ENCODE results near the gene OSBPL7. TPM values are rescaled to one million over a fixed set of nuclear protein-coding genes. Genes with fewer than 3 reads are reported as not detected.

OSBPL7 gene
- total and polyA plus RNA-seq, 2 of the 8 experiments (the other 6 are each of a cell fraction or from before 2014, with no cell fraction given), result 7.2 to 8.9 TPM

- Histone ChIP-seq H3K4me3 (ENCODE audit: extremely low read depth in 1 of 4, insufficient read depth in 2 of 4, low read depth in 3 of 4, low read length in 4 of 4) (no peak overlapping the region), H3K9me3 (ENCODE audit: insufficient read depth in 2 of 2, low read depth in 1 of 2, low read length in 1 of 2) (no peaks in the 10 kb centered on the region), H3K36me3 (ENCODE audit: control insufficient read depth in 2 of 4, insufficient read depth in 4 of 4, low read length in 3 of 4) (no peaks in the 10 kb centered on the region), H3K23ac (ENCODE audit: insufficient read length) (no peak overlapping the region), H3K14ac (ENCODE audit: insufficient read length) (no peak overlapping the region), H3K4me2 (ENCODE audit: insufficient read depth in 1 of 2, low read depth in 2 of 2, low read length in 2 of 2) (no peak overlapping the region), H2BK15ac (ENCODE audit: low read length) (no peak overlapping the region), H3K79me1 (ENCODE audit: low read depth, low read length) (no peaks in the 10 kb centered on the region), H2AK5ac (ENCODE audit: low read depth, low read length) (no peak overlapping the region), H2BK12ac (ENCODE audit: low read depth, low read length) (no peak overlapping the region), H2BK20ac (ENCODE audit: low read length) (no peak overlapping the region), H3K4ac (replicated peaks; ENCODE audit: insufficient read length, low read depth, low read length) (no peak overlapping the region), H2AFZ (ENCODE audit: low read length) (no peak overlapping the region), H2BK5ac (ENCODE audit: low read depth, low read length) (no peak overlapping the region), H4K8ac (ENCODE audit: extremely low read depth, insufficient read depth, low read length) (no peak overlapping the region; the same call in none of the 2 replicates), H2BK120ac (replicated peaks; ENCODE audit: low read depth, low read length) (no peak overlapping the region), H3K23me2 (ENCODE audit: low read depth, low read length) (no peaks in the 10 kb centered on the region), H4K5ac (ENCODE audit: insufficient read length, low read depth, low read length) (no peak overlapping the region), H3K27ac (ENCODE audit: low read depth, low read length) (no peak overlapping the region), H4K20me1 (replicated peaks in 1 of 2; ENCODE audit: control insufficient read depth in 1 of 2, insufficient read depth in 2 of 2, low read length in 2 of 2) (no peaks in the 10 kb centered on the region), H4K91ac (replicated peaks; ENCODE audit: insufficient read length, low read length) (no peak overlapping the region), H3K18ac (ENCODE audit: extremely low read depth, low read length) (no peak overlapping the region), H3K79me2 (ENCODE audit: control insufficient read depth in 1 of 2, insufficient read depth in 2 of 2, low read length in 2 of 2) (no peaks in the 10 kb centered on the region), H3K27me3 (replicated peaks in 1 of 4; ENCODE audit: control insufficient read depth in 3 of 4, extremely low read depth in 1 of 4, insufficient read depth in 3 of 4, low read length in 3 of 4) (peaks cover 0 to 4% (median 2%) of the 10 kb centered on the region in 4 experiments; a peak in 3 of 7 replicates), H3K4me1 (replicated peaks in 1 of 4; ENCODE audit: control insufficient read depth in 3 of 4, insufficient read depth in 4 of 4, low read length in 3 of 4) (peaks cover under 1 to 4% (median 2%) of the 10 kb centered on the region in 4 experiments; a peak in 5 of 7 replicates), H3K56ac (replicated peaks; ENCODE audit: insufficient read length, low read depth, low read length) (no peak overlapping the region), H3K9ac (replicated peaks in 1 of 4; ENCODE audit: extremely low read depth in 1 of 4, low read depth in 3 of 4, low read length in 3 of 4) (no peak overlapping the region)
- WGBS, 2 experiments (ENCODE audit: extremely low coverage in 1 of 2, insufficient coverage in 1 of 2, insufficient read length in 1 of 2, insufficient replicate concordance in 2 of 2, low coverage in 1 of 2, low lambda C conversion rate in 2 of 2, missing lambda C conversion rate in 1 of 2), result 85% methylated on average over 6 of the region's 7 CpGs; no CpG with 5 or more reads in 1 of the 2 experiments
- TF ChIP-seq CBX5 (IDR thresholded peaks at IDR 0.05; ENCODE audit: low read depth, low read length) (no peak), SIN3A (conservative IDR thresholded peaks at IDR 0.05 in 1 of 2, IDR thresholded peaks at IDR 0.05 in 1 of 2; ENCODE audit: low read depth in 1 of 2, low read length in 2 of 2) (no peak), KDM1A (IDR thresholded peaks at IDR 0.05; ENCODE audit: borderline replicate concordance, low read length) (no peak), RFX5 (IDR thresholded peaks at IDR 0.05; ENCODE audit: borderline replicate concordance, low read depth, low read length) (no peak), KDM4A (IDR thresholded peaks at IDR 0.05; ENCODE audit: low read depth, low read length, severe bottlenecking) (no peak), TEAD4 (IDR thresholded peaks at IDR 0.05; ENCODE audit: low read depth, low read length) (no peak), CHD2 (IDR thresholded peaks at IDR 0.05; ENCODE audit: low read length) (no peak), BRCA1 (IDR thresholded peaks at IDR 0.05; ENCODE audit: low read depth, low read length) (no peak), HDAC2 (IDR thresholded peaks at IDR 0.05; ENCODE audit: borderline replicate concordance in 1 of 2, low read depth in 2 of 2, low read length in 2 of 2) (no peak), CTCF (IDR thresholded peaks at IDR 0.05; ENCODE audit: control extremely low read depth in 1 of 3, insufficient read depth in 1 of 3, low read depth in 1 of 3, low read length in 3 of 3) (no peak)
- FAIRE-seq, result no peak
- DNase-seq (ENCODE audit: low read depth in 1 of 2, low spot score in 2 of 2), result no peak
- ChIA-PET POLR2A (ENCODE audit: partially characterized antibody) (interaction anchor here (1.4 kb wide), 1 partner anchor 33 kb away, joined by 3 read pairs; the partner anchor contains the start of genes LRRC46 and MRPL10), CTCF (ENCODE audit: partially characterized antibody) (interaction anchor here (1.3 to 33.0 kb wide), 4 partner anchors 9 to 65 kb away, joined by 3 to 1206 read pairs (median 191); partner anchors contain the start of genes SCRN2, SP2 and SP6)
These were observed 43.2 kb upstream of the OSBPL7 start for GRCh38 chr17:47864791-47865216.
